Omental fat pad (tissue), 4 donors: ENCODE measurements around the gene CENPI. TPM values are rescaled to one million over a fixed set of nuclear protein-coding genes. Genes with fewer than 3 reads are reported as not detected.

Experiments
- ATAC-seq: fragments of 150-250 bp; one replicate; pipeline ENCODE4 v1.9.1; 2016; ENCODE audit warnings: mild to moderate bottlenecking, moderate library complexity; ENCODE audit not compliant: low FRiP score
- DNase-seq: peaks from one replicate; pipeline ENCODE4 v3.0.0-alpha.2; 2019; ENCODE audit warnings: low spot score
- CTCF ChIP-seq, 3 donors: fragments of 450-650 bp; IDR thresholded peaks; one replicate each; pipeline ENCODE4 v1.5.1; 2016 to 2017; ENCODE audit warnings: antibody characterized with exemption in 3 of 3, mild to moderate bottlenecking in 3 of 3, moderate library complexity in 2 of 3
- total RNA-seq, 4 donors: library from RNA; depleted of rRNA; stranded (reverse); fragments of >200 nt; gene quantifications; one replicate each; pipeline ENCODE4 v1.1.0, GENCODE V29; 2016

Gene CENPI
- total RNA-seq, 4 donors from 2014 or later, result 0.65 to 2.4 (median 1.4) TPM

GRCh38 chrX:101078716-101079598 lies 19.0 kb upstream of the CENPI start, which contains the start of gene TMEM35A:
Gene TMEM35A, plus strand, starts transcription at chrX:101078879. Its CDS starts 124 bp downstream, at chrX:101079003.
- DNase-seq, result no peak
- TF ChIP-seq CTCF (IDR thresholded peaks at IDR 0.05), result no peak
- ATAC-seq, result no peak

- no peak for TF ChIP-seq CTCF (IDR thresholded peaks at IDR 0.05)
- ATAC-seq, result no peak
These were observed 18.2 kb upstream of the CENPI start for GRCh38 chrX:101079736-101080270.

DNA sequence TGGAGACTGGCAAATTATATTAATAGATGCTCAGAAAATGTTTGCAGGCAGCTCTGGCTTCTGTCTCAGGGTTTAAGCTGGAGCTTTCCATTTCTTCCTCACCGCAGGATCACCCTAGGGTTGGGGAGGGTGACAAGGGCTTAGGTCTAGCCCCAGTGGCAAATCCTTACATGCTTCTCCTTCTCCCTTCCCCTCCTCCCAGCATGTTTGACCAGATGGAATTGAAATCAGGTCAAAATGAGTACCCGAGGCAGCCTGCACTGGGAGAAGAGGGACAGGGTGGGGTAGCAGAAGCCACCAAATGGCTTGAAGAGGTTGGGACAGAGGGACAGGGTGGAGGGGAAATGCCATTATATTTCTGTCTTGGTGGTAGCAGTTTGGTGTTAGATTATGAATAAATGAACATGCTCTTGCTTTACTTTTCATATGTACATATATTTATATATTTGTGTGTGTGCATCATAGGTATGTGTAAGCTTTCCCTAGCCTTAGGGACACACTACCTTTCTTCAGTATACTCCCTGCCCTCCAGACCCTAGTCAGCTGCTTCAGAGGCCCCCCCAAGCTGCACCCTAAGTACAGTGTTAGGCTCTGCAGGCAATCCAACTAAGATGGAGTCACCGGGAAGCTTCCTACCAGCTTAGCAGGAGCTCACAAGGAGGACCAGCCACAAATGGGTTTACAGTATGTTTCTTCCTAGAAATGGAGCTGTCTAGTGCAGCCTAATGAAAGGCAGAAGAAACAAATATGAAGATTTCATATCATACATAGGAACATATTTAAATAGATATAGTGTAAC lies 17.5 kb upstream of the CENPI start:
- ATAC-seq (no peak), DNase-seq (no peak)

More at GRCh38 chrX:101079736-101080270, 18.2 kb upstream of the CENPI start:
- DNase-seq, result no peak

GRCh38 chrX:101081231-101081630 lies 16.8 kb upstream of the CENPI start:
- no peak for TF ChIP-seq CTCF (IDR thresholded peaks at IDR 0.05)
- DNase-seq, result no peak
- no peak for ATAC-seq

More for the DNA sequence above, 17.5 kb upstream of the CENPI start:
- TF ChIP-seq CTCF (IDR thresholded peaks at IDR 0.05), result no peak

DNA sequence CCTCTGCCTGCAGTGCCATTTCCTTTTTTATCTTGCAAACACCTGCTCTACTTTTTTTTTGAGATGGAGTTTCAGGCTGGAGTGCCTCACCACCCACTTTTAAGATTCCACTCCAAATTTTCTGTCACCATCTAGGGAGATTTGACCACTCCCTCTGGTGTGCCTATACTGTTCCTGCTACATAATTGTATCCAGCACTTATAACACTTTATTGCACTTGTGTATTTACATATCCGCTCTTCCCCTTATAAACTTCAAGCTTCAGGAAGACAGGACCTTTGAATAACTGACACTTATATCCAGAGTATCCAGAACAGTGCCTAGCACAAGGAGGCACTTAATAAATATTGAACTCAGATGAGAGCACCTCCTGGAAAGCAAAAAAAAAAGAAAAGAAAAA lies 6.2 kb upstream of the CENPI start:
- TF ChIP-seq CTCF (IDR thresholded peaks at IDR 0.05), result no peak
- no peak for ATAC-seq
- DNase-seq, result no peak

DNA sequence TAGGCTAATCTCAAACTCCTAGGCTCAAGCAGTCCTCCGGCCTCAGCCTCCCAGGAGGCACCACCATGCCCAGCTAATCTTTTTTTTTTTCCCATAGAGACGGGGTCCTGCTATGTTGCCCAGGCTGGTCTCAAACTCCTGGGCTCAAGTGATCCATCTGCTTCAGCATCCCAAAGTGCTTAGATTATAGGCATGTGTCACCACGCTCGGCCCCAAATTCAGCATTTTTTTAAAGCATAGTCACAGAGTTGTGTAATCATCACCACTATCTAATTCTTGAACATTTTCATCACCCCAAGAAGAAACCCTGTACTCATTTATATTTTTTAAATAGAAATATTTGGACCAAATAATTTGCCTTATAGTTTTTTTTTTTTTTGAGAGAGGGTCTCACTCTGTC lies 10.3 kb downstream of the CENPI start:
- ATAC-seq, result no peak
- TF ChIP-seq CTCF (IDR thresholded peaks at IDR 0.05), result no peak
- DNase-seq, result no peak
